Upper lobe of left lung (tissue), 4 donors: ENCODE results near the gene EIF5B.

Experiments used
- POLR2AphosphoS5 ChIP-seq, 2 donors: sonication (generic); formaldehyde crosslinking; IDR thresholded peaks; one replicate each; pipeline ENCODE4 v1.5.1; 2017; ENCODE audit warnings: antibody characterized with exemption in 2 of 2
- TF ChIP-seq, protein P1 (sequence below), 6 experiments: fragments of 450-650 bp in 4 of 6; fragments of 200-600 bp in 2 of 6; sonication (generic) in 2 of 6; IDR thresholded peaks; one replicate each; pipeline ENCODE4 v1.5.1; 2016 to 2019; ENCODE audit warnings: antibody characterized with exemption in 6 of 6

DNA sequence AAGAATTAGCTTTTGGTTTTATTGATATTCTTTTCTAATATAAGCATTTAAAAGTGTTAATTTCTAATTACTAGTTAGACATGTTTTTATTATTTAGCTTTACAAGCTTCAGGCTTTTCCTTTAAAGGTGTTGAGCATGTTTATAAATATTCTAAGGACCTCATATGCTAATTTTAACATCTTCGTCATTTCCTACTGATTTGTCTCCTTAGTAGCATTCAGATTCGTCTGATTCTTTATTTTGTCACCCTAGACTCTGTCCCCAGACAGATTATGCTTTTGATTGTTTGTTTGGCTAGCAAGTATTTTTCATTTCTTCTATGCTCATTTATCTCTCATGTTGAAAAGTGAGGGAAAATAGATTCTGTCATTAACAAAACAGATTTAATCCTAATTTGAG, 51.7 kb downstream of the EIF5B start:
- TF ChIP-seq, protein P1, sequence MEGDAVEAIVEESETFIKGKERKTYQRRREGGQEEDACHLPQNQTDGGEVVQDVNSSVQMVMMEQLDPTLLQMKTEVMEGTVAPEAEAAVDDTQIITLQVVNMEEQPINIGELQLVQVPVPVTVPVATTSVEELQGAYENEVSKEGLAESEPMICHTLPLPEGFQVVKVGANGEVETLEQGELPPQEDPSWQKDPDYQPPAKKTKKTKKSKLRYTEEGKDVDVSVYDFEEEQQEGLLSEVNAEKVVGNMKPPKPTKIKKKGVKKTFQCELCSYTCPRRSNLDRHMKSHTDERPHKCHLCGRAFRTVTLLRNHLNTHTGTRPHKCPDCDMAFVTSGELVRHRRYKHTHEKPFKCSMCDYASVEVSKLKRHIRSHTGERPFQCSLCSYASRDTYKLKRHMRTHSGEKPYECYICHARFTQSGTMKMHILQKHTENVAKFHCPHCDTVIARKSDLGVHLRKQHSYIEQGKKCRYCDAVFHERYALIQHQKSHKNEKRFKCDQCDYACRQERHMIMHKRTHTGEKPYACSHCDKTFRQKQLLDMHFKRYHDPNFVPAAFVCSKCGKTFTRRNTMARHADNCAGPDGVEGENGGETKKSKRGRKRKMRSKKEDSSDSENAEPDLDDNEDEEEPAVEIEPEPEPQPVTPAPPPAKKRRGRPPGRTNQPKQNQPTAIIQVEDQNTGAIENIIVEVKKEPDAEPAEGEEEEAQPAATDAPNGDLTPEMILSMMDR (IDR thresholded peaks at IDR 0.05): no peak
- no peak for TF ChIP-seq POLR2AphosphoS5 (IDR thresholded peaks at IDR 0.05)
